ENCODE measurements around the gene PDLIM3. TPM values are rescaled to one million over a fixed set of nuclear protein-coding genes. Genes with fewer than 3 reads are reported as not detected.

The PDLIM3 gene
- total and polyA plus RNA-seq, 2 of the 4 experiments (the other 2 are of a cell fraction) = 6.4 to 11.7 TPM

DNA sequence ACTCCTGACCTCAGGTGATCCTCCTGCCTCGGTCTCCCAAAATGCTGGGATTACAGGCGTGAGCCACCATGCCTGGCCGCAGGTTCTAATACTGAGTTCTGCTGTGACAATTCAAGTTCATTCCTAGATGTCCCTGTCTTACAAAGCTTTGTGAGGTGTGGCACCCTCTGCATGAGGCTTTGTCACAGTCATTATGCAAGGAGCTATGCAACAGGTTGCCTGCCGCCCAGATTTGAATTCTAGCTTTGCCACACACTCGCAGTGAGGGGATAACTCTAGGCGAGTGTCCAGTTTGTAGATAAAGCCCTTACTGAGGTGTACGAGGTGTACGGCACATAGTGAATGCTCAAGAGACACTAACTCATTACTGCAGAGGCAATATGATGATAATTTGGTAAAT is 67.3 kb downstream of the PDLIM3 start:
- ChIA-PET POLR2A (ENCODE audit: unreplicated experiment) (no interaction called here), CTCF (no interaction called here)
- Histone ChIP-seq H4K5ac (ENCODE audit: low read depth, low read length) (no peak overlapping the region), H3K9ac (ENCODE audit: low read depth, low read length) (no peak overlapping the region), H3K36me3 (ENCODE audit: control insufficient read depth, insufficient read depth, low read length) (no peaks in the 10 kb centered on the region), H2BK5ac (ENCODE audit: low read depth, low read length, poor library complexity, severe bottlenecking) (no peak overlapping the region), H3K4me2 (ENCODE audit: low read depth, low read length) (no peak overlapping the region), H3K4ac (ENCODE audit: low read depth, low read length) (no peak overlapping the region), H4K8ac (ENCODE audit: low read depth in 2 of 2, low read length in 2 of 2) (no peak overlapping the region), H3K9me1 (ENCODE audit: insufficient read depth, low read length) (peaks cover 7% of the 10 kb centered on the region), H3K56ac (ENCODE audit: extremely low read depth, insufficient read depth, low read length) (no peak overlapping the region), H2BK20ac (ENCODE audit: low read depth, low read length) (no peak overlapping the region), H3K27me3 (ENCODE audit: control insufficient read depth, insufficient read depth, low read length) (no peaks in the 10 kb centered on the region), H2AK9ac (replicated peaks; ENCODE audit: low read depth, low read length, poor library complexity) (no peak overlapping the region), H3K27ac (ENCODE audit: insufficient read depth, low read length) (no peak overlapping the region), H3K18ac (ENCODE audit: low read depth, low read length) (no peak overlapping the region), H4K20me1 (ENCODE audit: insufficient read depth, low read length) (no peaks in the 10 kb centered on the region), H2BK15ac (ENCODE audit: low read depth, low read length) (no peak overlapping the region), H3K4me3 (ENCODE audit: insufficient read depth, low read depth, low read length) (no peak overlapping the region), H3K4me1 (ENCODE audit: control insufficient read depth, insufficient read depth, low read length) (peaks cover 13% of the 10 kb centered on the region), H2AFZ (replicated peaks; ENCODE audit: low read length, poor library complexity) (no peak overlapping the region), H2AK5ac (ENCODE audit: low read depth, low read length) (no peak overlapping the region), H2BK120ac (ENCODE audit: low read depth, low read length) (no peak overlapping the region), H3K14ac (replicated peaks; ENCODE audit: low read depth, low read length) (no peak overlapping the region), H3K9me3 (ENCODE audit: control insufficient read depth, insufficient read depth, low read length) (no peaks in the 10 kb centered on the region), H3K79me1 (ENCODE audit: low read depth in 1 of 2, low read length in 2 of 2) (no peaks in the 10 kb centered on the region; a peak in 1 of 4 replicates), H3K23ac (ENCODE audit: low read depth, low read length) (no peak overlapping the region), H4K91ac (ENCODE audit: insufficient read depth, low read depth, low read length) (no peak overlapping the region)
- BruUV-seq (replicated peaks) = no TSS peak
- no peak for ATAC-seq (ENCODE audit: low read depth)
- TF ChIP-seq, protein P1, sequence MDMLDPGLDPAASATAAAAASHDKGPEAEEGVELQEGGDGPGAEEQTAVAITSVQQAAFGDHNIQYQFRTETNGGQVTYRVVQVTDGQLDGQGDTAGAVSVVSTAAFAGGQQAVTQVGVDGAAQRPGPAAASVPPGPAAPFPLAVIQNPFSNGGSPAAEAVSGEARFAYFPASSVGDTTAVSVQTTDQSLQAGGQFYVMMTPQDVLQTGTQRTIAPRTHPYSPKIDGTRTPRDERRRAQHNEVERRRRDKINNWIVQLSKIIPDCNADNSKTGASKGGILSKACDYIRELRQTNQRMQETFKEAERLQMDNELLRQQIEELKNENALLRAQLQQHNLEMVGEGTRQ (IDR thresholded peaks at IDR 0.05; ENCODE audit: low read depth, low read length) = no peak
- no peak for TF ChIP-seq BHLHE40 (IDR thresholded peaks at IDR 0.05; ENCODE audit: low read depth, low read length)
- TF ChIP-seq MAZ (IDR thresholded peaks at IDR 0.05; ENCODE audit: borderline replicate concordance, low read depth, low read length) = no peak
- TF ChIP-seq NFE2L2 (IDR thresholded peaks at IDR 0.05; ENCODE audit: low read depth, low read length) = no peak
- no peak for TF ChIP-seq RAD21 (IDR thresholded peaks at IDR 0.05; ENCODE audit: low read length)
- no peak for TF ChIP-seq MXI1 (IDR thresholded peaks at IDR 0.05; ENCODE audit: borderline replicate concordance, low read depth, low read length)
- no peak for TF ChIP-seq CHD1 (IDR thresholded peaks at IDR 0.05; ENCODE audit: low read depth, low read length)
- no CpG with 5 or more reads among the region's 8 CpGs for WGBS, 2 experiments (ENCODE audit: extremely low coverage in 2 of 2, insufficient read length in 1 of 2)
- DNase-seq = no peak
- dilution Hi-C loops (cut with HindIII; ENCODE audit: low sequenced_read_pairs, unreplicated experiment) (no loop called here), in situ Hi-C loops (cut with MboI; ENCODE audit: low sequenced_read_pairs) (no loop called here), intact Hi-C loops (cut with micrococcal nuclease) (no loop called here)

Measured in IMR-90 (cell line).